ENCODE measurements around the gene EBNA1BP2. TPM values are rescaled to one million over a fixed set of nuclear protein-coding genes. Genes with fewer than 3 reads are reported as not detected.
"Not testable (repeated sequence)": the region's sequence is repeated elsewhere in the genome, so short reads cannot be mapped to it uniquely, and the experiment has no call there.

Gene EBNA1BP2
- total RNA-seq, 1 donor from 2014 or later: 132 TPM

DNA sequence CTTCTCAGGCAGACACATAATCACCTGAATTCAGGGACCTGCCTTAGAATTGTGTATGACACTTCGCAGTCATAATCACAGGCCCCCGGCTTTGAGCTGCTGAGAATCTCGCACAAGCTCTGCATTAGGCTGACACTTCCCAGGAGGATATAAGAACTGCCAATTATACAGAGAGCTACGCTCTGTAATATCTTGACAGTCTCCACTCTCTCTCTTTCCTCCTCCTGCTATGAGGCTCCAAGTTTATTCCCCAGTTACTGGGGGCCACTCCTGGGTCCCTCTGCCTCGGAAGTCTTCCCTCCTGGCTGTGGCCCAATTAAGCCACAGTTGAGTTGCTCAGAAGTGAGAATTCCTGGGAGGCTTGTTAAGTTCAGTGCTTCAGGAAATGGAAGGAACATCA is 42.7 kb downstream of the EBNA1BP2 start:
- no peaks in the 10 kb centered on the region for H3K36me3 Mint-ChIP-seq (ENCODE audit: low read depth)
- H3K27me3 Mint-ChIP-seq (ENCODE audit: insufficient read depth): peaks cover 16% of the 10 kb centered on the region
- intact Hi-C loops (cut with micrococcal nuclease): no loop called here

DNA sequence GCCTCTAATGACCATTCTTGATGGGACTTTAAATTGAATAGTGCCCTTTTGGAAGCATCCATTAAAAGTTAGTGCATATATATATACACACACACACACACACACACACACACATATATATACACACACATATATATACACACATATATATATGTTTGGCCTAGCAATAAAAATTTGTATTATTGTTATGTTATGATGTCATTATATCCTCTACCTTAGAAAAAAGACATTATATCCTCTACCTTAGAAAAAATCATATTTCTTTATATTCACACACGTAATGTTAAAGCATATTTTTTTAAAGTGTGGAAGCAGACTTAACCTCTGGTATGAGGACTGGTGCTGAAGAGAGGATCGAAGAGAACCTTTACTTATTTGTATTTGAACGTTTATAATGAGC is 43.3 kb downstream of the EBNA1BP2 start:
- H3K4me3 Mint-ChIP-seq: no peak overlapping the region
- H3K9me3 Mint-ChIP-seq: no peaks in the 10 kb centered on the region
- no peaks in the 10 kb centered on the region for H3K4me1 Mint-ChIP-seq (ENCODE audit: low read depth)
- H3K27me3 Mint-ChIP-seq (ENCODE audit: insufficient read depth): peaks cover 12% of the 10 kb centered on the region
- DNase-seq (ENCODE audit: low spot score): no peak
- no peak overlapping the region for H3K27ac Mint-ChIP-seq
- intact Hi-C loops (cut with micrococcal nuclease): no loop called here
- no peaks in the 10 kb centered on the region for H3K36me3 Mint-ChIP-seq (ENCODE audit: low read depth)

More for the DNA sequence above, 42.7 kb downstream of the EBNA1BP2 start:
- H3K4me1 Mint-ChIP-seq (ENCODE audit: low read depth): no peaks in the 10 kb centered on the region
- H3K27ac Mint-ChIP-seq: no peak overlapping the region
- H3K4me3 Mint-ChIP-seq: no peak overlapping the region
- H3K9me3 Mint-ChIP-seq: no peaks in the 10 kb centered on the region
- DNase-seq (ENCODE audit: low spot score): no peak

DNA sequence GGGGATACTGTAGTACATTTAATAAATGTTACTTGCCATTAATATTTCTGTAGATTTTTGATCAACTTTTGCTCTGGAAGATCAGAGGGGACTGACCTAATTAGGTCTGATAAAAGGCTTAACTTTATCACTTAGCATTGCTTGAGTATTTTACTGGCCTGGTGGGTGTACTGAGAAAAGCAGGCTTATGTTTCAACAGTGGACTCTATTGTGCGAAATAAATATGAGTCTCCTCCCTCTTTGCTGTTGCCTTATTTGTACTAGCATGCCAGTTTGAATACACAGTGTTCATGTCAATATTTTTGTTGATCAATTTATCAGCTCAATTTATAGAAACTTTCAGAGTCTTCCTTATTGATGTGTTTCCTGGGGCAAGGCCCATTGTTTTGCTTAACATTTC is 49.1 kb downstream of the EBNA1BP2 start:
- H3K4me3 Mint-ChIP-seq: no peak overlapping the region
- no peaks in the 10 kb centered on the region for H3K36me3 Mint-ChIP-seq (ENCODE audit: low read depth)
- H3K27ac Mint-ChIP-seq: no peak overlapping the region
- DNase-seq (ENCODE audit: low spot score): no peak
- intact Hi-C loops (cut with micrococcal nuclease): no loop called here
- H3K4me1 Mint-ChIP-seq (ENCODE audit: low read depth): no peaks in the 10 kb centered on the region
- H3K9me3 Mint-ChIP-seq: no peaks in the 10 kb centered on the region
- H3K27me3 Mint-ChIP-seq (ENCODE audit: insufficient read depth): peaks cover 8% of the 10 kb centered on the region

DNA sequence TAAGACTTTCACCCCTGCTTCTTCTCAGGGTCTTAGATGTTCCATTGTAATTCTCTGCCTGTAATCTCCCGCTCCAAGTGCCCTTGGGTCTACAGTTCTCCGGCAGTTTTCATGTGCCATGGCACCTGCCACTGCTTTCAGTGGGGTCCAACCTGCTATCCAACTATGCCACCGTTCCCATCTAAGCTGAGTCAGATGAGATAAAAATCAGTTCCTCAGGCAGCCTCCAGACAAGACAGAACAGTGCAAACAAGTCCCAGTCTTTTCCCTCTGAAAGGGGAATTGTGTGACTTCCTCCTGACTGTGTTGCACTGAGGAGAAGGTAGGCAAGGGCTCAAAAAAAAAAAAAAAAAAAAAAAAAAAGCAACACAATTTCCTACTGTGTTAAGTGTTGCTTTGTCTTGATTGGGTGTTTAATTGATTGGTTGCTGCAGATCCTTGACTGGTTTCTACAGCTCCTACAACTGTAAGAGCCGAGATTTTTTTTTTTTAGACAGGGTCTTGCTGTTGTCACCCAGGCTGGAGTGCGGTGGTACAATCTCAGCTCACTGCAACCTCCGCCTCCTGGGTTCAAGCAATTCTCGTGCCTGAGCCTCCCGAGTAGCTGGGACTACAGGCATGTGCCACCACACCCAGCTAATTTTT is 50.7 kb downstream of the EBNA1BP2 start:
- no peaks in the 10 kb centered on the region for H3K9me3 Mint-ChIP-seq
- DNase-seq (ENCODE audit: low spot score): no peak
- intact Hi-C loops (cut with micrococcal nuclease): no loop called here
- H3K27me3 Mint-ChIP-seq (ENCODE audit: insufficient read depth): peaks cover 1% of the 10 kb centered on the region
- H3K4me3 Mint-ChIP-seq: no peak overlapping the region
- no peaks in the 10 kb centered on the region for H3K36me3 Mint-ChIP-seq (ENCODE audit: low read depth)
- no peaks in the 10 kb centered on the region for H3K4me1 Mint-ChIP-seq (ENCODE audit: low read depth)
- no peak overlapping the region for H3K27ac Mint-ChIP-seq

DNA sequence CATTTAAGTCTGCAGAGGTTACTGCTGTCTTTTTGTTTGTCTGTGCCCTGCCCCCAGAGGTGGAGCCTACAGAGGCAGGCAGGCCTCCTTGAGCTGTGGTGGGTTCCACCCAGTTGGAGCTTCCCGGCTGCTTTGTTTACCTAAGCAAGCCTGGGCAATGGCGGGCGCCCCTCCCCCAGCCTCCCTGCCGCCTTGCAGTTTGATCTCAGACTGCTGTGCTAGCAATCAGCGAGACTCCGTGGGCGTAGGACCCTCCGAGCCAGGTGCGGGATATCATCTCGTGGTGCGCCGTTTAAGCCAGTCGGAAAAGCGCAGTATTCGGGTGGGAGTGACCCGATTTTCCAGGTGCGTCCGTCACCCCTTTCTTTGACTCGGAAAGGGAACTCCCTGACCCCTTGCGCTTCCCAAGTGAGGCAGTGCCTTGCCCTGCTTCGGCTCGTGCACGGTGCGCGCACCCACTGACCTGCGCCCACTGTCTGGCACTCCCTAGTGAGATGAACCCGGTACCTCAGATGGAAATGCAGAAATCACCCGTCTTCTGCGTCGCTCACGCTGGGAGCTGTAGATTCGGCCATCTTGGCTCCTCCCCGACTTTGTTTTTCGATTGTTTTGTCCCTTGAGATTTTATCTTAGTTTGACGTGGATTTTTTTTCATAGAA is 52.0 kb downstream of the EBNA1BP2 start:
- intact Hi-C loops (cut with micrococcal nuclease); DNase-seq (ENCODE audit: low spot score); H3K9me3 Mint-ChIP-seq; H3K27me3 Mint-ChIP-seq (ENCODE audit: insufficient read depth); H3K27ac Mint-ChIP-seq; H3K36me3 Mint-ChIP-seq (ENCODE audit: low read depth); H3K4me1 Mint-ChIP-seq (ENCODE audit: low read depth): not testable (repeated sequence)
- peak overlapping the region; percentile 16 for H3K4me3 Mint-ChIP-seq

Other genes starting within 250 kb of the EBNA1BP2 start
- 111 and 120 TPM in 2 replicates for gene SLC2A1, start 213.4 kb downstream of the EBNA1BP2 start, total RNA-seq
- gene CFAP57, start within 50 bp of the EBNA1BP2 start, total RNA-seq: not detected in 2 replicates
- gene TMEM125, start 97.7 kb upstream of the EBNA1BP2 start, total RNA-seq: not detected in 2 replicates
- not detected in 2 replicates for gene C1orf210, start 113.3 kb upstream of the EBNA1BP2 start, total RNA-seq
- gene TIE1, start 128.7 kb upstream of the EBNA1BP2 start, total RNA-seq: 0.36 and 0.64 TPM in 2 replicates
- gene MPL, start 165.5 kb upstream of the EBNA1BP2 start, total RNA-seq: not detected in 2 replicates
- 82.9 and 91.8 TPM in 2 replicates for gene CDC20, start 186.7 kb upstream of the EBNA1BP2 start, total RNA-seq
- 81.8 and 85.7 TPM in 2 replicates for gene ELOVL1, start 195.7 kb upstream of the EBNA1BP2 start, total RNA-seq
- gene MED8, start 217.5 kb upstream of the EBNA1BP2 start, total RNA-seq: 43.0 and 48.5 TPM in 2 replicates
- gene SZT2, start 217.6 kb upstream of the EBNA1BP2 start, total RNA-seq: 59.2 and 64.5 TPM in 2 replicates

All from activated T-helper 1 cell treated with anti-CD3 and anti-CD28 coated beads, Interleukin-12 subunit alpha, Interleukin-12 subunit beta, Interleukin-2, Interleukin-4 antibody, amounts not matched to agents 30 ng/mL and 10 ng/mL and 1 ng/mL, durations not matched to agents 14 hours and 24 hours and 36 hours (primary cell).